Loucy (cell line): ENCODE results near the gene ADRM1.

Experiments
- H2AFZ ChIP-seq: fragments of 200-600 bp; sonication (generic); 2 replicates; pipeline ENCODE4 v1.6.0; 2016; ENCODE audit warnings: antibody characterized with exemption, mild to moderate bottlenecking, low read length, moderate library complexity
- H3F3A ChIP-seq: fragments of 200-600 bp; 2 replicates; pipeline ENCODE4 v1.6.0; 2016; ENCODE audit warnings: antibody characterized with exemption, low read depth, mild to moderate bottlenecking
- H3K27me3 ChIP-seq: fragments of 200-600 bp; sonication (generic); 2 replicates; pipeline ENCODE4 v1.6.1; 2014; ENCODE audit warnings: low read length, mild to moderate bottlenecking; ENCODE audit not compliant: insufficient read depth, poor library complexity, severe bottlenecking
- H3K36me3 ChIP-seq: fragments of 200-600 bp; sonication (generic); 2 replicates; pipeline ENCODE4 v1.6.1; 2016; ENCODE audit warnings: low read length; ENCODE audit not compliant: insufficient read depth
- H3K4me1 ChIP-seq: fragments of 200-600 bp; sonication (generic); 2 replicates; pipeline ENCODE4 v1.5.1; 2014; ENCODE audit warnings: low read length, mild to moderate bottlenecking; ENCODE audit not compliant: insufficient read depth, poor library complexity, severe bottlenecking
- H3K4me2 ChIP-seq: fragments of 200-600 bp; sonication (generic); 2 replicates; pipeline ENCODE4 v1.6.0; 2014; ENCODE audit warnings: antibody characterized with exemption, low read length, low read depth, mild to moderate bottlenecking; ENCODE audit not compliant: poor library complexity, severe bottlenecking
- H3K4me3 ChIP-seq: fragments of 200-600 bp; sonication (generic); 2 replicates; pipeline ENCODE4 v1.5.1; 2014; ENCODE audit warnings: low read length, mild to moderate bottlenecking, mixed read lengths; ENCODE audit not compliant: poor library complexity, severe bottlenecking
- H3K79me2 ChIP-seq: fragments of 200-600 bp; sonication (generic); 2 replicates; pipeline ENCODE4 v1.6.1; 2014; ENCODE audit warnings: low read length; ENCODE audit not compliant: insufficient read depth
- H3K9ac ChIP-seq: fragments of 200-600 bp; sonication (generic); 2 replicates; pipeline ENCODE4 v1.6.0; 2014; ENCODE audit warnings: mild to moderate bottlenecking, low read depth, low read length, moderate library complexity; ENCODE audit not compliant: poor library complexity, severe bottlenecking
- H3K9me2 ChIP-seq: fragments of 200-600 bp; sonication (generic); replicated peaks from 2 replicates; pipeline ENCODE4 v1.6.1; 2016; ENCODE audit warnings: low read depth, low read length, mixed read lengths
- H3K9me3 ChIP-seq: fragments of 200-600 bp; sonication (generic); 2 replicates; pipeline ENCODE4 v1.6.1; 2014; ENCODE audit warnings: mild to moderate bottlenecking, antibody characterized with exemption, low read length, low read depth; ENCODE audit not compliant: insufficient read depth
- H4K20me1 ChIP-seq: fragments of 200-600 bp; sonication (generic); 2 replicates; pipeline ENCODE4 v1.6.0; 2014; ENCODE audit warnings: antibody characterized with exemption, low read length, mild to moderate bottlenecking; ENCODE audit not compliant: insufficient read depth, poor library complexity, severe bottlenecking
- CTCF ChIP-seq: fragments of 200-600 bp; sonication (generic); conservative IDR thresholded peaks from 2 replicates; pipeline ENCODE4 v1.5.1; 2014; ENCODE audit warnings: mild to moderate bottlenecking, antibody characterized with exemption, low read length
- EZH2phosphoT487 ChIP-seq: fragments of 200-600 bp; IDR thresholded peaks from 2 replicates; pipeline ENCODE4 v1.6.1; 2018; ENCODE audit warnings: antibody characterized with exemption, mild to moderate bottlenecking, moderate library complexity, borderline replicate concordance

The ADRM1 gene

GRCh38 chr20:62306414-62307187 is 3.8 kb downstream of the ADRM1 start:
- Histone ChIP-seq H3K79me2 (peaks cover 42% of the 10 kb centered on the region), H2AFZ (no peak overlapping the region), H3K4me2 (peak overlapping the region; percentile 99), H3K9ac (no peak overlapping the region), H3K9me2 (no peaks in the 10 kb centered on the region), H3K9me3 (no peaks in the 10 kb centered on the region), H4K20me1 (peaks cover 46% of the 10 kb centered on the region), H3K36me3 (peaks cover 34% of the 10 kb centered on the region; the same call in 1 of the 2 replicates), H3K4me1 (peaks cover 19% of the 10 kb centered on the region), H3F3A (0 out of 2 replicates have a peak, but pooled peaks cover 5% of the 10 kb centered on the region), H3K4me3 (no peak overlapping the region), H3K27me3 (no peaks in the 10 kb centered on the region)
- no peak for TF ChIP-seq EZH2phosphoT487

GRCh38 chr20:62307226-62308101 is 4.7 kb downstream of the ADRM1 start:
- no peak overlapping the region for H3K4me2 ChIP-seq
- H3K9me2 ChIP-seq, result no peaks in the 10 kb centered on the region
- peaks cover 19% of the 10 kb centered on the region for H3K4me1 ChIP-seq
- peaks cover 34% of the 10 kb centered on the region; the same call in 1 of the 2 replicates for H3K36me3 ChIP-seq
- no peaks in the 10 kb centered on the region for H3K9me3 ChIP-seq
- no peak overlapping the region for H2AFZ ChIP-seq
- H3K27me3 ChIP-seq, result no peaks in the 10 kb centered on the region
- no peak overlapping the region for H3K4me3 ChIP-seq
- no peak overlapping the region for H3K9ac ChIP-seq
- H3F3A ChIP-seq, result no peaks in the 10 kb centered on the region
- H4K20me1 ChIP-seq, result peaks cover 46% of the 10 kb centered on the region
- peaks cover 42% of the 10 kb centered on the region for H3K79me2 ChIP-seq
- TF ChIP-seq EZH2phosphoT487 (no peak), CTCF (no peak)

GRCh38 chr20:62308102-62308822 is 5.5 kb downstream of the ADRM1 start:
- no peaks in the 10 kb centered on the region for H3K27me3 ChIP-seq
- TF ChIP-seq EZH2phosphoT487, result no peak
- TF ChIP-seq CTCF, result no peak
- peaks cover 39% of the 10 kb centered on the region for H3K79me2 ChIP-seq
- no peak overlapping the region for H3K4me2 ChIP-seq
- no peaks in the 10 kb centered on the region for H3K9me3 ChIP-seq
- no peak overlapping the region for H3K4me3 ChIP-seq
- H3K9ac ChIP-seq, result no peak overlapping the region
- H3K36me3 ChIP-seq, result peaks cover 34% of the 10 kb centered on the region; the same call in 1 of the 2 replicates
- peaks cover 19% of the 10 kb centered on the region for H3K4me1 ChIP-seq
- H4K20me1 ChIP-seq, result peaks cover 42% of the 10 kb centered on the region
- H3K9me2 ChIP-seq, result no peaks in the 10 kb centered on the region
- H3F3A ChIP-seq, result no peaks in the 10 kb centered on the region
- H2AFZ ChIP-seq, result no peak overlapping the region
